ENCODE results near the gene MALRD1. TPM values are rescaled to one million over a fixed set of nuclear protein-coding genes. Genes with fewer than 3 reads are reported as not detected.

The MALRD1 gene
- total RNA-seq, 1 experiment from 2014 or later, result not detected

DNA sequence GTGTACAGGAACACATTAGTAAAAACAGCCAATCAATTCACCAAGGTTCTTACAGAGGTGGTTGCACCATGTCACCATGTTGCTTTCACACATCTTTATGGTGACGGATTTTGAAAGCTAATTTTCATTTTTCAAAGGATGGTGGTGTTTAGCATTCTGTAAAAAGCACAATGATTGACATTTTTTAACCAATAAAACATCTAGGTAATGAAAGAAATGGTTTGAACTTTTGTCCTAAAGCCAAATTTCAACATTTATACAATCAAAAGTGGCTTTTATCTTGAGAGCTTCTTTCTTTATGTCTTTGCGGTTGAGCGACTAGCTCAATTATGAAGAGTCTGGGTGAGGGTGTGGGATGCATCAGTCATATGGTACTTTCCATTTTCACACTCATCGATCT, 94.4 kb downstream of the MALRD1 start:
- POLR2A ChIA-PET, result no interaction called here
- no peak overlapping the region for H3K4me3 ChIP-seq (ENCODE audit: low read depth in 2 of 2, low read length in 2 of 2)

DNA sequence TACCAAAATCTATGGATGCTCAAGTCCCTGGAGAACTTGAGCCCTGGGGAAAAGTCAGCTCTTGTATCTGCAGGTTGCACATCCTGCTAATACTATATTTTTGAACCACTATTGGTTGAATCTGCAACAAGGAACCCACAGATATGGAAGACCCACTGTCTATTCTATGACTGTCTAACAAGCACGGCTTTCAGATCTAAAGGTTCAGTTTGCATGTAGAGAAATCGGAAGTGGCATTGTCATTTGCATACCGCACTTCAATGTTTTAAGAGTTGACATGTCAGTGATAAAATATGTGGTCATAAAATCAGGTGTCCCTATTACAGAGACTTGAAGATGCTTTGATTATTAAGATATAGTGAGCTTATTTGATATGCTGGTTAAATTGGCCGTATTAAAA, 95.6 kb downstream of the MALRD1 start:
- CTCF ChIA-PET, result no interaction called here
- in situ Hi-C loops (cut with HindIII; ENCODE audit: low pct_unique_long_range_greater_than_20kb, low sequenced_read_pairs) (no loop called here), intact Hi-C loops (cut with micrococcal nuclease; ENCODE audit: unreplicated experiment) (no loop called here)
- no peak overlapping the region for H3K4me3 ChIP-seq (ENCODE audit: low read depth in 2 of 2, low read length in 2 of 2)
- no peaks in the 10 kb centered on the region for H3K4me1 ChIP-seq (ENCODE audit: control insufficient read depth, insufficient read depth, low read length)
- DNase-seq (ENCODE audit: low read depth, low spot score) (no peak), ATAC-seq (no peak)
- H3K36me3 ChIP-seq (ENCODE audit: control insufficient read depth, insufficient read depth, low read length), result no peaks in the 10 kb centered on the region
- no peaks in the 10 kb centered on the region for H3K27me3 ChIP-seq (ENCODE audit: control insufficient read depth, insufficient read depth, low read length)
- no TSS peak for BruUV-seq (replicated peaks)
- POLR2A ChIA-PET, result no interaction called here
- no peak overlapping the region for H3K27ac ChIP-seq (ENCODE audit: low read length)
- H3K9me3 ChIP-seq (ENCODE audit: control insufficient read depth, insufficient read depth, low read depth, low read length), result no peaks in the 10 kb centered on the region
- TF ChIP-seq, protein P1, sequence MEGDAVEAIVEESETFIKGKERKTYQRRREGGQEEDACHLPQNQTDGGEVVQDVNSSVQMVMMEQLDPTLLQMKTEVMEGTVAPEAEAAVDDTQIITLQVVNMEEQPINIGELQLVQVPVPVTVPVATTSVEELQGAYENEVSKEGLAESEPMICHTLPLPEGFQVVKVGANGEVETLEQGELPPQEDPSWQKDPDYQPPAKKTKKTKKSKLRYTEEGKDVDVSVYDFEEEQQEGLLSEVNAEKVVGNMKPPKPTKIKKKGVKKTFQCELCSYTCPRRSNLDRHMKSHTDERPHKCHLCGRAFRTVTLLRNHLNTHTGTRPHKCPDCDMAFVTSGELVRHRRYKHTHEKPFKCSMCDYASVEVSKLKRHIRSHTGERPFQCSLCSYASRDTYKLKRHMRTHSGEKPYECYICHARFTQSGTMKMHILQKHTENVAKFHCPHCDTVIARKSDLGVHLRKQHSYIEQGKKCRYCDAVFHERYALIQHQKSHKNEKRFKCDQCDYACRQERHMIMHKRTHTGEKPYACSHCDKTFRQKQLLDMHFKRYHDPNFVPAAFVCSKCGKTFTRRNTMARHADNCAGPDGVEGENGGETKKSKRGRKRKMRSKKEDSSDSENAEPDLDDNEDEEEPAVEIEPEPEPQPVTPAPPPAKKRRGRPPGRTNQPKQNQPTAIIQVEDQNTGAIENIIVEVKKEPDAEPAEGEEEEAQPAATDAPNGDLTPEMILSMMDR (IDR thresholded peaks at IDR 0.05), result no peak
- TF ChIP-seq TCF7L2 (IDR thresholded peaks at IDR 0.05; ENCODE audit: low read depth, low read length) (no peak), POLR2AphosphoS5 (IDR thresholded peaks at IDR 0.05; ENCODE audit: low read depth, low read length) (no peak), SIN3A (IDR thresholded peaks at IDR 0.05; ENCODE audit: borderline replicate concordance, insufficient read depth, low read depth, low read length) (no peak)
- TF ChIP-seq, protein P2, sequence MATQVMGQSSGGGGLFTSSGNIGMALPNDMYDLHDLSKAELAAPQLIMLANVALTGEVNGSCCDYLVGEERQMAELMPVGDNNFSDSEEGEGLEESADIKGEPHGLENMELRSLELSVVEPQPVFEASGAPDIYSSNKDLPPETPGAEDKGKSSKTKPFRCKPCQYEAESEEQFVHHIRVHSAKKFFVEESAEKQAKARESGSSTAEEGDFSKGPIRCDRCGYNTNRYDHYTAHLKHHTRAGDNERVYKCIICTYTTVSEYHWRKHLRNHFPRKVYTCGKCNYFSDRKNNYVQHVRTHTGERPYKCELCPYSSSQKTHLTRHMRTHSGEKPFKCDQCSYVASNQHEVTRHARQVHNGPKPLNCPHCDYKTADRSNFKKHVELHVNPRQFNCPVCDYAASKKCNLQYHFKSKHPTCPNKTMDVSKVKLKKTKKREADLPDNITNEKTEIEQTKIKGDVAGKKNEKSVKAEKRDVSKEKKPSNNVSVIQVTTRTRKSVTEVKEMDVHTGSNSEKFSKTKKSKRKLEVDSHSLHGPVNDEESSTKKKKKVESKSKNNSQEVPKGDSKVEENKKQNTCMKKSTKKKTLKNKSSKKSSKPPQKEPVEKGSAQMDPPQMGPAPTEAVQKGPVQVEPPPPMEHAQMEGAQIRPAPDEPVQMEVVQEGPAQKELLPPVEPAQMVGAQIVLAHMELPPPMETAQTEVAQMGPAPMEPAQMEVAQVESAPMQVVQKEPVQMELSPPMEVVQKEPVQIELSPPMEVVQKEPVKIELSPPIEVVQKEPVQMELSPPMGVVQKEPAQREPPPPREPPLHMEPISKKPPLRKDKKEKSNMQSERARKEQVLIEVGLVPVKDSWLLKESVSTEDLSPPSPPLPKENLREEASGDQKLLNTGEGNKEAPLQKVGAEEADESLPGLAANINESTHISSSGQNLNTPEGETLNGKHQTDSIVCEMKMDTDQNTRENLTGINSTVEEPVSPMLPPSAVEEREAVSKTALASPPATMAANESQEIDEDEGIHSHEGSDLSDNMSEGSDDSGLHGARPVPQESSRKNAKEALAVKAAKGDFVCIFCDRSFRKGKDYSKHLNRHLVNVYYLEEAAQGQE (IDR thresholded peaks at IDR 0.05; ENCODE audit: insufficient read depth in 1 of 2, low read depth in 2 of 2, low read length in 1 of 2), result no peak

More for the DNA sequence above, 94.4 kb downstream of the MALRD1 start:
- no peaks in the 10 kb centered on the region for H3K36me3 ChIP-seq (ENCODE audit: control insufficient read depth, insufficient read depth, low read length)
- intact Hi-C loops (cut with micrococcal nuclease; ENCODE audit: unreplicated experiment), result no loop called here
- no peaks in the 10 kb centered on the region for H3K27me3 ChIP-seq (ENCODE audit: control insufficient read depth, insufficient read depth, low read length)
- H3K9me3 ChIP-seq (ENCODE audit: control insufficient read depth, insufficient read depth, low read depth, low read length), result no peaks in the 10 kb centered on the region
- ATAC-seq, result no peak
- in situ Hi-C loops (cut with HindIII; ENCODE audit: low pct_unique_long_range_greater_than_20kb, low sequenced_read_pairs), result no loop called here
- H3K4me1 ChIP-seq (ENCODE audit: control insufficient read depth, insufficient read depth, low read length), result no peaks in the 10 kb centered on the region
- TF ChIP-seq, protein P1 (IDR thresholded peaks at IDR 0.05), result no peak
- TF ChIP-seq, protein P2 (IDR thresholded peaks at IDR 0.05; ENCODE audit: insufficient read depth in 1 of 2, low read depth in 2 of 2, low read length in 1 of 2), result no peak
- TF ChIP-seq POLR2AphosphoS5 (IDR thresholded peaks at IDR 0.05; ENCODE audit: low read depth, low read length) (no peak), SIN3A (IDR thresholded peaks at IDR 0.05; ENCODE audit: borderline replicate concordance, insufficient read depth, low read depth, low read length) (no peak), TCF7L2 (IDR thresholded peaks at IDR 0.05; ENCODE audit: low read depth, low read length) (no peak)
- no peak for DNase-seq (ENCODE audit: low read depth, low spot score)
- no peak overlapping the region for H3K27ac ChIP-seq (ENCODE audit: low read length)
- BruUV-seq (replicated peaks), result no TSS peak
- CTCF ChIA-PET, result no interaction called here

Data from Panc1 (cell line).